ENCODE data around the gene HUS1B. TPM values are rescaled to one million over a fixed set of nuclear protein-coding genes. Genes with fewer than 3 reads are reported as not detected.

The HUS1B gene
- total and polyA plus RNA-seq, 2 of the 8 experiments (the other 6 are each of a cell fraction or from before 2014, with no cell fraction given), result 0.48 to 1.1 TPM

DNA sequence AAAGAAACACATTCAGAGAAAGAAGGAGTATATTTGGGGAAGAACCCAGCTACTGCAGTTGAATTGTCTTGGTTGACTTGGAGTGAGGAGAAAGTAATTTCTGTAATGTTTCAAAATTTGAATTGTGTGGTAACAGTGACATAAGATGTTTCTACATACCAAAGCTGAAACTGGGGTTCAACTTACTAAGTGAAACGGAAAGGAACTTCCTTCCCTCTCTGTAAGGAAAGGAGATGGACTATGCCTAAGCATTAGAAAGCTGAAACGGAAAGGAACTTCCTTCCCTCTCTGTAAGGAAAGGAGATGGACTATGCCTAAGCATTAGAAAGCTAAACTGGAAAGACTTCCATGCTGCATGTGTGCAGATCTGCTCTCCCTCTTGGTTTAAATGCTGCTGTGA lies 46.0 kb downstream of the HUS1B start (continued):
- TF ChIP-seq EZH2 (IDR thresholded peaks at IDR 0.05; ENCODE audit: low read depth, low read length, severe bottlenecking) (no peak), YY1 (IDR thresholded peaks at IDR 0.05; ENCODE audit: low read depth, low read length) (no peak), KDM1A (IDR thresholded peaks at IDR 0.05; ENCODE audit: borderline replicate concordance, low read length) (no peak), BCL11A (IDR thresholded peaks at IDR 0.05; ENCODE audit: low read depth in 2 of 2, low read length in 2 of 2) (no peak), ZNF274 (IDR thresholded peaks at IDR 0.05; ENCODE audit: borderline replicate concordance, extremely low read depth, low read length) (no peak), SRF (IDR thresholded peaks at IDR 0.05; ENCODE audit: low read depth, low read length) (no peak)
